Measurements from ENCODE around the gene AMELX. TPM values are rescaled to one million over a fixed set of nuclear protein-coding genes. Genes with fewer than 3 reads are reported as not detected.

AMELX gene
- total RNA-seq, 4 donors from 2014 or later: not detected

GRCh38 chrX:11328134-11328533 is 34.9 kb downstream of the AMELX start:
- TF ChIP-seq, protein P1, sequence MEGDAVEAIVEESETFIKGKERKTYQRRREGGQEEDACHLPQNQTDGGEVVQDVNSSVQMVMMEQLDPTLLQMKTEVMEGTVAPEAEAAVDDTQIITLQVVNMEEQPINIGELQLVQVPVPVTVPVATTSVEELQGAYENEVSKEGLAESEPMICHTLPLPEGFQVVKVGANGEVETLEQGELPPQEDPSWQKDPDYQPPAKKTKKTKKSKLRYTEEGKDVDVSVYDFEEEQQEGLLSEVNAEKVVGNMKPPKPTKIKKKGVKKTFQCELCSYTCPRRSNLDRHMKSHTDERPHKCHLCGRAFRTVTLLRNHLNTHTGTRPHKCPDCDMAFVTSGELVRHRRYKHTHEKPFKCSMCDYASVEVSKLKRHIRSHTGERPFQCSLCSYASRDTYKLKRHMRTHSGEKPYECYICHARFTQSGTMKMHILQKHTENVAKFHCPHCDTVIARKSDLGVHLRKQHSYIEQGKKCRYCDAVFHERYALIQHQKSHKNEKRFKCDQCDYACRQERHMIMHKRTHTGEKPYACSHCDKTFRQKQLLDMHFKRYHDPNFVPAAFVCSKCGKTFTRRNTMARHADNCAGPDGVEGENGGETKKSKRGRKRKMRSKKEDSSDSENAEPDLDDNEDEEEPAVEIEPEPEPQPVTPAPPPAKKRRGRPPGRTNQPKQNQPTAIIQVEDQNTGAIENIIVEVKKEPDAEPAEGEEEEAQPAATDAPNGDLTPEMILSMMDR (IDR thresholded peaks at IDR 0.05; ENCODE audit: low read depth): no peak

DNA sequence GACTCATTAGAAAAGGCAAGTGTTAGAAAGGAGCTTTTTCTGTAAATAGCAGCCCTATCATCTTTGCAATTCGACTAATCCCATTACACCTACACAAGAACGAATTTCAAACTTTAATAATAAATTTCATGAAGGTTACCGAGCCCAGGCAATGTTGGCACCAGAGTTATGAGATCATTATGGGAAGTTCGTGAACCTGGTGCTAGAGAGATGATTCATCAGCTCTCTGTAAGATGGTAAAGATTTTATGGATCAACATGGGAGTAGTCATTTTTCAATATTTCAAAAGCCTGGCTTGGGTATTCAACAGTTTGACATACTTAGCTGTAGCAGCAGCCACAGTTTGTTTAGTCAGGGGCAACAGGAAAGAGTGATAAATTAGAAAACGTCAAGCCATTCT is 35.8 kb downstream of the AMELX start:
- TF ChIP-seq, protein P1 (IDR thresholded peaks at IDR 0.05; ENCODE audit: low read depth): no peak

GRCh38 chrX:11331788-11332187 is 38.6 kb downstream of the AMELX start:
- TF ChIP-seq, protein P1 (IDR thresholded peaks at IDR 0.05; ENCODE audit: low read depth): no peak

GRCh38 chrX:11334165-11334564 is 41.0 kb downstream of the AMELX start:
- TF ChIP-seq, protein P1 (IDR thresholded peaks at IDR 0.05; ENCODE audit: low read depth): no peak

DNA sequence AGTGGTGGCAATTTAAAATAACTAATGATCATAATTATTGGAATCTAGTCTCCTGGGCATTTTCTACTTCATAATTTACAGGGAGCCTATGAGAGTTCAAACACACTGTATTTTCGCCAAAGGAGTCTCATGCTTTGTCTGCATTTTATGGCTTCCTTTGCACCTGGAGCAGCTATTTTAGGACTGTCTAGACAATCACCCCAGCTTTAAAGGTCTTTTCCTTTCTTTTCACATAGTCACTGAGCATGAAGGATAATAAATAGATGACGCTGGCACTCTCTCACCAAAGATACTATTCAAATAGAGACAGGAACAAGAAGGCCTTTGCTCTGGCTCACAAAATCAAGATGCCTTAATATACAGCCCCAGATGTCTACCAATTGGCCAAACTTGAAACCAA is 43.0 kb downstream of the AMELX start:
- TF ChIP-seq, protein P1 (IDR thresholded peaks at IDR 0.05; ENCODE audit: low read depth): no peak

DNA sequence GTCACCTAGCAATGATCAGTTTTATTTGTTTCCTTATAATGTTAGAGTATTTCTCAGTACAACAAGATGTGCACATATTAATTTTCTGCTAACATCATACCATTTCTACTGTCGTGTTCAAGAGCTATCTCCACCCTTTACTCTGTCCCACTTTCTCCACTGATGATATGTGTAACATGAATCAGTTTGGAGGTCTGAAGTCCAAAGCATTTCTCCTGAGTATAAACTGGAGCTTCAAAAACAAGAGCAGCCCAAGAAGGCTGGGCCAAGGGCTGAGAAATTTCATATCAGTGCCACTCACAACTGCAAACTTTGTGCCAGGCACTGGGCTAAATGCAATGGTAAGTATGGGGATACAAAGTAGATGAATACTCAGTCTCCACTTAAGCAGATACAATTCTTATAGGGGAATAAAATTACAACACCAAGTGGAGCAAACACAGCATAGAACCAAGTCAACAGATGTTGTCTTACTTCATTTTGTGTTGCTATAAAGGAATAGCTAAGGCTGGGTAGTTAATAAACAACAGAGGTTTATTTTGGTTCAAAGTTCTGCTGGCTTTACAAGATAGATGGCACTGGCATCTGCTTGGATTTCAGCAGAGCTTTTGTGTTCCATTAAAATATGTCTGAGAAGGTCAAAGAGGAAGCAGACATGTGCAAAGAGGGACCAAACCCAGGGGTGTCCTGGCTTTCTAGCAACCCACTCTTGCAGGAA is 44.2 kb downstream of the AMELX start:
- TF ChIP-seq, protein P1 (IDR thresholded peaks at IDR 0.05; ENCODE audit: low read depth): no peak

DNA sequence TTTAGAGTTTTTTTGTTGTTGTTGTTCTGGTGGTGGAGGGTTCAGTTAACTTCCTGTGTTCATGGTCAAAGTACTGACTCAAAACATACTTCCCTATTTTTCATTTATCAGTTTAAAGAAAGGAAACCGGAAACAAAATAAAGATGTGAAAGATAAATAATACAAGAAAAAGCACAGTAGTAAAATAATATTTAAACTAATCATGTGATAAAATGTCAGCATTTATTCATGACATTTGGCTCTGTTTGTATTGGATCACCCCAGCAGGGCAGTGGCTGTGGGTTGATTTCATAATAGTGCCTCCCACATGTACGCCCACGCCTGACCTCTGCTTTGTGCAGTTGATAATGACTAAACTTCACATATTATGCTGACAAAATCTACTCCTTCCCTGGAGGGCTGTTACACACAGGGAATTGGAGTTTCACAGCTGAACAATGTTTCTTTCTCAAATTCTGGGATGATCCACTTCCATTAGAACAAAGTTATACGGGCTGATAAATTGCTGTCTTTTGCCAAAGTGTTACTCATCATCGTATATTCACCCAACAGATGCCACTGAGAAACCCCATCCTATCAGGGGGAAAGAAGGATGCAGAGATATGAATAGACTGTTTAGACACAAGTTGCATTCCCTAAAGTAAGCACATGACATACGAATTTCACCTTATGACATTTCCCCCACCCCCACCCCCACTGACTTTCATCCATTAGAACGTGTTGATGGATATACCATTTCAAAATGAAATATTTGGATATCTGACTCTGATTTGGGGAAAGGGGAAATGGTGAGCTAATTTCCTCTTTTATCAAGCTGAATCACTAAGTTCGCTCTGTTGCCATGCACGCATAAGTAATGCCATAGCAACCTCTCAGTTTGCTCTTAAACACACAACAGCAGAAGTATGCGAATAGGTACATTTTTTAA is 48.3 kb downstream of the AMELX start:
- TF ChIP-seq, protein P1 (IDR thresholded peaks at IDR 0.05; ENCODE audit: low read depth): no peak
